GM04504 (cell line): ENCODE data around the gene AP3B1.

Experiments used
- DNase-seq: peaks from one replicate; pipeline ENCODE4 v3.0.0-alpha.2; 2012; ENCODE audit warnings: low read depth

AP3B1 gene, protein sequence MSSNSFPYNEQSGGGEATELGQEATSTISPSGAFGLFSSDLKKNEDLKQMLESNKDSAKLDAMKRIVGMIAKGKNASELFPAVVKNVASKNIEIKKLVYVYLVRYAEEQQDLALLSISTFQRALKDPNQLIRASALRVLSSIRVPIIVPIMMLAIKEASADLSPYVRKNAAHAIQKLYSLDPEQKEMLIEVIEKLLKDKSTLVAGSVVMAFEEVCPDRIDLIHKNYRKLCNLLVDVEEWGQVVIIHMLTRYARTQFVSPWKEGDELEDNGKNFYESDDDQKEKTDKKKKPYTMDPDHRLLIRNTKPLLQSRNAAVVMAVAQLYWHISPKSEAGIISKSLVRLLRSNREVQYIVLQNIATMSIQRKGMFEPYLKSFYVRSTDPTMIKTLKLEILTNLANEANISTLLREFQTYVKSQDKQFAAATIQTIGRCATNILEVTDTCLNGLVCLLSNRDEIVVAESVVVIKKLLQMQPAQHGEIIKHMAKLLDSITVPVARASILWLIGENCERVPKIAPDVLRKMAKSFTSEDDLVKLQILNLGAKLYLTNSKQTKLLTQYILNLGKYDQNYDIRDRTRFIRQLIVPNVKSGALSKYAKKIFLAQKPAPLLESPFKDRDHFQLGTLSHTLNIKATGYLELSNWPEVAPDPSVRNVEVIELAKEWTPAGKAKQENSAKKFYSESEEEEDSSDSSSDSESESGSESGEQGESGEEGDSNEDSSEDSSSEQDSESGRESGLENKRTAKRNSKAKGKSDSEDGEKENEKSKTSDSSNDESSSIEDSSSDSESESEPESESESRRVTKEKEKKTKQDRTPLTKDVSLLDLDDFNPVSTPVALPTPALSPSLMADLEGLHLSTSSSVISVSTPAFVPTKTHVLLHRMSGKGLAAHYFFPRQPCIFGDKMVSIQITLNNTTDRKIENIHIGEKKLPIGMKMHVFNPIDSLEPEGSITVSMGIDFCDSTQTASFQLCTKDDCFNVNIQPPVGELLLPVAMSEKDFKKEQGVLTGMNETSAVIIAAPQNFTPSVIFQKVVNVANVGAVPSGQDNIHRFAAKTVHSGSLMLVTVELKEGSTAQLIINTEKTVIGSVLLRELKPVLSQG

GRCh38 chr5:78294248-78295034 is at the start of gene AP3B1:
AP3B1 (minus strand) TSS chr5:78294698; CDS start chr5:78294579, 119 bp downstream.
- DNase-seq, result peak; percentile 98

DNA sequence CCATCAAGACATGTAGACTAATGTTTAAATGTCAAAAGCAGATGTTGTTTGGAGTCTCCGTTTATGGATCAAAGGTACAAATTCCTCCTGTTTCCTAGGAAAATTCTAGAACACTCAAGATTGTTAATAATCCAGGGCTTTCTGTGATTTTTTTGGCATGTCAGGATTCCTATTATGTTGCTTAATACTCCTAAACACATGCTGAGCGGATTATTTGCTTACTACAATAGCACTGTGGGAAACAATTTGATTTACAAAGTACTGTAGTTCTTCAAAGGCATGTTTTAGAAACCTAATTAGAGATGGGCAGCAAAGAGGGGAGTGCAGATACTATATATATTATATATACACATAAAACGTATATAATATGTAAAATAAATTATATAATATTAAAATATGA is 46.9 kb upstream of the AP3B1 start:
- no peak for DNase-seq

DNA sequence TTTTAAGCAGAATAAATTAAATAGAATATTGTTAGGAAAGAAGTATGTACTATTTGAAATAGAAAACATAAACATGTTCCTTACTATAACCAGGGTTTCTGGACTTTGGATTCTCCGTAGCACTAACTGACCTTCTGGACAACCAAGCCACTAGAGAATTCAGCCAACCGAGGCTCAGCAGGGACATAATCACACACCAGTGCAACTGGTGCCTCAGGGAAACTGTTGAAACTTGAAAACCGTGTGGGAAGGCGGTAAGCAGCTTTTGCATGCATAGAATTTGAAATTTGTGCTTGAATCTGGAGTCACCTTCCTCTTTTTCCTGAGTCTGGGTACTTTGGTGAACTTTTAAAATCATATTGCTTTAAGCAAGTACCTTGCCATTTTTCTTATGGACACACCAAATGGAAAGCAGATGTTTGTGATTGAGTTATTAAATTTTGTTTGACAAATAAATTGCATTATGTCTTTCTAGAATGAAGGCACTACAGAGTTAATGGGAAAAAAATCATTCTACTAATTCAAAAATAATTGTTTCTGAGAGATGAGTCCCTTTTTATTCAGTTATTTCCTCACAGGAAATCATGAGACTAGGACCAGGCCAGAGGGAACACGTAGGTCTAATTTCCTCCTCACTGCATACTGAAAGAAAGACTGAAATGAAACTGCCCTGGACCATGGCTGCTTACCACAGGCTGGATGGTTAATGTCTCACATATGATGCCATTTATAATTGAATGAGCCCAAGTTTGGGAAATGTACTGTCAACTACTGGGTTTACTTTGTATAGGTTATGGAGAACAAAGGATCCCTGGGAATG is 45.3 kb upstream of the AP3B1 start:
- DNase-seq, result no peak

- no peak for DNase-seq
Observed at GRCh38 chr5:78336698-78337097, 42.2 kb upstream of the AP3B1 start.

DNA sequence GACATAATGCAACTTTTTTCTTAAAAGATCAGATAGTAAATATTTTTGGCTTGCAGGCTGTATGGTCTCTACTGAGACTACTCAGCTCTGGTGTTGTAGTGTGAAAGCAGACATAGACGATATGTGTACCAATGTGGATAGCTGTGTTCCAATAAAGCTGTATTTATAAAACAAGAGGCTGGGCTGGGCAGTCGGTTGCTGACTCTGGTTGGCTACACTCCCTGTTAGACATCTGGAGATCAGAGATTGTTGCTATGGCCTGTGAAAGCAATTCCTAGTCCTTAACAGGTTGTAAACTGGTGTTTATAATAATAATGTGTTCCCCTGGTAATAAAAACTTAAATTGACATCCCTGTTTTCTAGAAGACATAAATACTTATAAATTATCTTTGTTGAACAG is 41.5 kb upstream of the AP3B1 start:
- no peak for DNase-seq

DNA sequence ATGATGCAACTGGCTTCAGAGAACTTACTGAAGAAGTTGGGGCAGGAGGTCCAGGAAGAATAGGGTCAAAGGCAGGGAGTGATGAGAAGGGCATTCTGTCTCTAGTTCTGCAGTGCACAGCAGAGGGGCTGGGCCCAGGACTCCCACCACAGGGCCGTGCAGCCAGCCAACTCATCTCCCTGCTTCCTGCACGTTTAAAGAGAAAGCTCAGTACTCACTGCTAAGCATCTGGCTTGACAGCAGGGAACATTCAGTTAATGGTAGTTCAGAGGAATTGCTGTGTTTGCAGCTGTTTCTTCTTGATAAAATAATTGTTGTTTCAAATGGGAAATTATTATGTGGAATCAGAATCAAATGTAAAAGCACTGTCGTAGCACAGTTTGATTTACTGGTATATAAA is 40.3 kb upstream of the AP3B1 start:
- no peak for DNase-seq

DNA sequence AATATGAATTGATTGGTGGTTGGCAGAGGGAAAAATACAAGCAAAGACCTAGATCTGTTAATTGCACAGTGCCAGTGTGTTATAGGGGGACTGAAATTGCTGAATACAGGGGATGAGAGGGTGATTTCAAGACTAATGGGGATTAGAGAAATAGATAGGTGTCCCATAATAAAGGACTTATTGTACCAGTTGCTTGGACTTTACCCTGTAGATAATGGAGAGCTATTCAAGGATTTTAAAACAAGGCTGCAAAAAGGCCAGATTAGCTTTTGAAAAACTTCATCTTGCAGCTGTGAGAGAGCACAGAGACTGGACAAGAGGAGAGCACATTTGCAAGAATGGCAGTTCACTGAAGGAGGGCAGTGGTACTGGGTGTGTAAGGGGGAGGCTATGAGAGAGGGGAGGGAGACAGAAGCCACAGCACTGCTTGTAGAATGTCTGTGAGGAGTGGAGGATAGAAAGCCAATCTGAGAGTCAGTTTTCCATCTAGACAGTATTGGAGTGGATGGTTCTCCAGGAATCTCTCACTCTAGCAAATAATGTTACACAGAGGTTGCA is 37.1 kb upstream of the AP3B1 start:
- DNase-seq, result no peak

DNA sequence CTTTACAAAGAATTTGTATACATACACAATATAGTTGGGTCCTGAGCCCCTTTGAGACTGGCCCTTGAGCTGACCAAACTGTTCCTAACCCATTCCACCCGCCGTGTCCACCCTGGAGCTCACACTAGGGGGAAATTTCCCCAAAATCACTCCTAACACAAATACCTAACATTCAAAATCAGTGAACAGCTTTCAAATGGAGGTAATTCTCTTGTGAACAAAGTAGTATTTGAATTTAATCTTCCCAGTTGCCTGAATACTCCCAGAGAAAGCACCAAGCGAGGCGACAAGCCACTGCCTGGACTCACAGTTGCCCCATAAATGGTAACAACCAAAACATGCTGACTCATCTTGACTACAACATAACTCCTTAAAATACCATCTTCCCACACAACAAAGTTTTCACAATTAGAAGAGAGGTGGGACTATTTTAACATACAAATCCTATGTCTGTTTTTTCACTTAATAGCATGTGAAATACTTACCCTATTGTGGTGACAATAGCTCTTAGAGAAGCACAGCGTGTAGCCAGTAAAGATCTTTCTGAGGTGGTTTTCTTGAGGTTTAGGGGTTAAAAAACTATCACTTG is 34.2 kb upstream of the AP3B1 start:
- DNase-seq, result peak; percentile 13

- no peak for DNase-seq
Observed at GRCh38 chr5:78327761-78328510, 33.4 kb upstream of the AP3B1 start.

DNA sequence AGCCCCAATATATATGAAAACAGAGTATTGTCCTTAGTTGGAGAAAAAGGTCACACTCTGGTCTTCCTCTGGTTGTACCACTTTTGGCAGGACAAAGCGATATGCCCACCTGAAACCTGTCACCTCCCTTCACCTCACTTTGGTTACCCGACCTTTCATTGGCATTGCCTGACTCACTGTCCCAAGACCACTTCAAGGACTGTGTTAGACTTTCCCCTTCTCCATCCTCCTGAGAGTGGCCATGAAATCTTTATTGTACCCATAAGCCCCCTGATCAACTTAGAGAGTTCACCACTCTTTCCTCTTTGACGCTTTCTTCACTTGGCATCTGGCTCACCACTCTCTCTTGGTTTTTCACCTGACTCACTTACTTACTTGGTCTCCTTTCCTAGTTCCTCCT is 32.4 kb upstream of the AP3B1 start:
- DNase-seq, result no peak

DNA sequence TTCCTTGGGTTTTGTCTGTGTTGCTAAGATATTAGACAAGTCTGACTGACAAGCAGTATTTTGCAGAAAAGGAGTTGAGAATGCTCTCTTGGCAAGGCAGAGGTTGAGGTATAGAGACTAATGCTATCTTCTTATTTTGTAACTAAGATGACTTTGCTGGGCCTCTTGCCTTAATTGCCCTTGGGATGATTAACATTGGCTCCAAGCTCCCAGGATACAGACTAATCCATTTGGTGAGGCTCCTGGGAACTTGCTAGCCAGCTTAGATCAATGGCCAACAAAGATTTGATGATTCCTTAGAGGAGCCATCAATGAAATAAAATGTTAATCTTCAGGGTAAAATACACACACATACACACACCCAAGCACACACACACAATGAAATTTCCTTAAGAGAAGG is 28.7 kb upstream of the AP3B1 start:
- DNase-seq, result no peak

DNA sequence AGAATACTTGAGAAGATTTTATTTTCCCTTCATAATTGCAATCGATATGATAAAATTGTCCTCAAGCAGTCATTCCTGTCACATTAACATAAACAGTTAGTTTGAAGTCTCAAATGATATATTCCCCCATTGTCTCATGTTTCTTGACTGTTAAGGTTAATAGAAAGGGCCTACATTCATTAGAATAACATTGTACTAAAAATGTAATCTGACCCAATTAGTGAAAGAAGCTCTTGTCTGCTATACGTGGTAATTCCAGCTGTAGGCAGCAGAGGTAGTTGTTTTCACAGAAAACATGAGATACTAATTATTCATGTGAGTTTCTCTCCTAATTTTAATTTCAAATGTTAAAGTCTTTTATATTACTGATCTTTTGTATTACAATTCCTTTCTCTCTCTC is 25.9 kb upstream of the AP3B1 start:
- no peak for DNase-seq

DNA sequence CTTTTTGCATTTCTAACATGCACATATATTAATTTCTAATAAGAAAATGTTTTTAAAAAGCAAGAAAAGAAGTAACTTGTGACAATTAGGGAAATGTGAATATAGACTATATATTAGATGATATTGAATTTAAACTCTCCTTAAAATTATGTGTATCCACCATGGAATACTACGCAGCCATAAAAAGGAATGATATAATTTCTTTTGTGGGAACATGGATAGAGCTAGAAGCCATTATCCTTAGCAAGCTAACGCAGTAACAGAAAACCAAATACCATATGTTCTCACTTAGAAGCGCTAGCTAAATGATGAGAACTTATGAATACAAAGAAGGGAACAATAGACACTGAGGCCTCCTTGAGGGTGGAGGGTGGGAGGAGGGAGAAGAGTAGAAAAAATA is 23.8 kb upstream of the AP3B1 start:
- no peak for DNase-seq

DNA sequence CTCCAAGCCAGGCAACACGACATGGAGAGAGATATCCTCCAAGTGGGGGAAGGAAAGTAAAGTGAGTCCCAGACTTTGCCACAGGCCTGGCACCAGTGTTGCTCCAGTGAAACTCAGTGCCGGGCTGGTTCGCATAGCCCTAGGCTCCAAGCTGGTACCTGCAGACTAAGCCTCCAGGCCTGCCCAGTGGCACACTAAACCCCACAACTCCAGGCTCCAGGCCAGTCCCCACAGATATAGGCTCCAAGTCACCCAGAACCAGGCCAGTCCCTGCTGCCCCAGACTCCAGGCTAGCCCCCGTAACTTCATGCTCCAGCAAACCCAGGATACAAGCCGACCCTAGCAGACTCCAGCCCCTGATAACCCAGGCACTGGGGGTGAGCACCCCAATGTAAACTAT is 23.0 kb upstream of the AP3B1 start:
- no peak for DNase-seq

- no peak for DNase-seq
Observed at GRCh38 chr5:78308703-78309102, 14.2 kb upstream of the AP3B1 start.

- DNase-seq, result no peak
Observed at GRCh38 chr5:78300464-78301045, 6.1 kb upstream of the AP3B1 start.

- no peak for DNase-seq
Observed at GRCh38 chr5:78295035-78295961, 800 bp upstream of the AP3B1 start.

GRCh38 chr5:78293851-78294247 is 649 bp downstream of the AP3B1 start:
- DNase-seq, result no peak
